HG02610 (cell line): ENCODE data around the gene FAM107B.
"Not testable (repeated sequence)": the region's sequence is repeated elsewhere in the genome, so short reads cannot be mapped to it uniquely, and the experiment has no call there.

Source experiments
- ATAC-seq: cut with Tn5 transposase; IDR thresholded peaks from one replicate; pipeline ENCODE4 v1.9.1; 2021; ENCODE audit warnings: mild to moderate bottlenecking, moderate library complexity; ENCODE audit not compliant: unreplicated experiment

FAM107B gene

GRCh38 chr10:14737808-14738545, 36.7 kb downstream of the FAM107B start:
- ATAC-seq: no peak

DNA sequence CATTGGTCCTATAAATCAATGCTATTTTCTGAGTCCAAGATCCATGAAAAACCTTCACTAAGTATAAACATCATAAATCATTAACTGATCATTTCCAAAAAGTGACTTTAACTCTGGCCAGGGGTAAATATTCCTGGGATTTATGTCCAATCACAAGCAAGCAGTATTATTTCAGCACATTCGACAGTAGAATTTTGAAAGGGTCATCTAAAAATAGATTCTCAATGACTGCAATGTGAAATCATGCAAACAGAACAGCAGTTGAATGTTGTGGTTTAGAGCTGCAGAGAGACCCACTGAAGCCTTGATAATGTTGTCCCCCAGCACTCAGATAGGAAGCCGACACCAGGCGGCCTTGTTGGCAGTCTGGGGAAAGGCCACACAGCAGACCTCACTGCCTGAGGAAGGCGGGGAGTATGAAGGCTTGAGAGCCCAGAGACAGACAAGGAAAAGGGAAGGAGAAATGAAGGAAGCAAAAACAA, 38.1 kb downstream of the FAM107B start:
- no peak for ATAC-seq

DNA sequence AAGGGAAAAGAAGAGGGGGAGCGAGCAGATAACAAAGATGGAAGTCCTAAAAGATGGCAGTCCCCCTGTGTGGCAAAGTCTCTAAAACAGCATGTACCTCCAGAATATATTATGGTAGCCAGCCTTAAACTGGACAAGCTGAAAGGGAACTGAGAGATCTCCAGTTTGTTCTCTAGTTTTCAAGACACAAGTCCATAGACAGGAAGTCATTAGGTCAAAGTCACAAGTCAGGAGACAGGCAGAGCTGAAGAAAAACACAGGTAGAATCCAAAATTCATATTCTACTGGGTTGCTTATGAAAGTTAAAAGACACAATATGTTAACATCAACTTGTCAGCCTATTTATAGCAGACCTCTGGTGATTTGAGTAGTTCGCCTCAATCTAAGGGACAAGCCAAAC, 38.7 kb downstream of the FAM107B start:
- no peak for ATAC-seq

- no peak for ATAC-seq
These were observed 42.7 kb downstream of the FAM107B start for GRCh38 chr10:14731875-14732512.

- ATAC-seq: no peak
These were observed 46.4 kb downstream of the FAM107B start for GRCh38 chr10:14728346-14728745.

DNA sequence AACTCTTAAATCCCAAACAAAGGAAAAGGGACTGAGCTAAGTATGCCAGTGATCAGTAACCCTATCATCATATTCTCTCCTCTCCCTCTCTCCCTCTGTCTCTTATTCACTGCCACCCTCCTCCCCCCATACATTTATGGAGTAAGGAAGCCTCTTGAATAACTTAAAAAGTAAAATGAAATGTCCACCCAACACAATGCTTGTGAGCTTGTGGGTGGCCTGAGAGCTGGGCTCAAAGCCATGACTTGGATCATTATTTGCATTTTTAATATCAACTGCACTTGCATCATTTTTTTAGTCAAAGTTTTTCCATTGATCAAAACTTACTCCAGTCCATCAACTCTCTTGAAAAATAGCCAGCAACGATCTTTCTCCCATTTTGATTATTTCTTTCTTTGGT, 46.8 kb downstream of the FAM107B start:
- no peak for ATAC-seq

- no peak for ATAC-seq
These were observed 47.2 kb downstream of the FAM107B start for GRCh38 chr10:14727465-14727864.

GRCh38 chr10:14724931-14725330, 49.8 kb downstream of the FAM107B start:
- ATAC-seq: no peak

- ATAC-seq: no peak
These were observed 51.5 kb downstream of the FAM107B start for GRCh38 chr10:14723052-14723689.

DNA sequence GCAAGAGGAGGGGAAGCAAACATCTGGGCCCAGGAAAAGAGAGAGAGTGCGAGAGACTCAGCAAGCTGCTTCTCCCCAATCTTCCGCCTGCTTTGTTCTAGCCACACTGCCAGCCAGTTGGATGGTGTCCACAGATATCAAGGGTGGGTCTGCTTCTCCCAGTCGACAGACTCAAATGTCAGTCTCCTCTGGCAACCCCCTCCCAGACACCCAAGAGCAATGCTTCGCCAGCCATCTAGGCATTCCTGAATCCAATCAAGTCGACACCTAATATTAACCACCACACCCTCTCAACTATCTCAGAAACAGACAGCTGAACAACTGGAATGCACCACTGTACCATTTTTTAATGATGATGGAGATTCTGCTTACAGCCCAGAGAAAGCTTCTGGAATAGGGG, 57.1 kb downstream of the FAM107B start:
- no peak for ATAC-seq

DNA sequence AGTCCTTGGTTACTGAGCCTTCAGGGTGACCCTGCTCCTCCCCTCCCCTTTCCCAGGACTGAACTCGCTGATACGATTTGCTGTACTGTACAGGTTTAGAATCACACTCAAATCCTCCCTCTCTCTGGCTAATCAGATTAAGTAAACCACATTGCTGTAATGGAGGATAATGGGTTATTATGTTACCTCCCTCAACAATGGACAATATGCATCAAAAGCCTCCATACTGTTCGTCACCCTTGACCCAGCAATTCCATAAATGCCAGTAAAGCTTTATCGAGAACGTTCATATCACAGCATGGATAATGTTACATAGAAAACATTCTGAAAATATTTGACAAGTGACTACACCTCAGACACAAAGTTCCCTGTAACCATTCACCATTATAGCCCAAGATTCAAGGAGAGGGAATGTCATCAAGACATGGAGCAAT, 61.7 kb downstream of the FAM107B start:
- no peak for ATAC-seq

DNA sequence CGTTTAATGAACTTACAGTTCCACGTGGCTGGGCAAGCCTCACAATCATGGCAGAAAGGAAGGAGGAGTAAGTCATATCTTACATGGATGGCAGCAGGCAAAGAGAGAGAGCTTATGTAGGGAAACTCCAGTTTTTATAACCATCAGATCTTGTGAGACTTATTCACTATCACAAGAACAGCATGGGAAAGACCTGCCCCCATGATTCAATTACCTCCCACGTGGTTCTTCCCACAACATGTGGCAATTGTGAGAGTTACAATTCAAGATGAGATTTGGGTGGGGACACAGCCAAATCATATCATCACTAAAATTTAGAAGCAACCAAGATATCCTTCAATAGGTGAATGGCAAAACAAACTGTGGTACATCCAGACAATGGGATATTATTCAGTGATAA, 65.4 kb downstream of the FAM107B start:
- ATAC-seq: not testable (repeated sequence)

- no peak for ATAC-seq
These were observed 67.2 kb downstream of the FAM107B start for GRCh38 chr10:14707481-14707880.

DNA sequence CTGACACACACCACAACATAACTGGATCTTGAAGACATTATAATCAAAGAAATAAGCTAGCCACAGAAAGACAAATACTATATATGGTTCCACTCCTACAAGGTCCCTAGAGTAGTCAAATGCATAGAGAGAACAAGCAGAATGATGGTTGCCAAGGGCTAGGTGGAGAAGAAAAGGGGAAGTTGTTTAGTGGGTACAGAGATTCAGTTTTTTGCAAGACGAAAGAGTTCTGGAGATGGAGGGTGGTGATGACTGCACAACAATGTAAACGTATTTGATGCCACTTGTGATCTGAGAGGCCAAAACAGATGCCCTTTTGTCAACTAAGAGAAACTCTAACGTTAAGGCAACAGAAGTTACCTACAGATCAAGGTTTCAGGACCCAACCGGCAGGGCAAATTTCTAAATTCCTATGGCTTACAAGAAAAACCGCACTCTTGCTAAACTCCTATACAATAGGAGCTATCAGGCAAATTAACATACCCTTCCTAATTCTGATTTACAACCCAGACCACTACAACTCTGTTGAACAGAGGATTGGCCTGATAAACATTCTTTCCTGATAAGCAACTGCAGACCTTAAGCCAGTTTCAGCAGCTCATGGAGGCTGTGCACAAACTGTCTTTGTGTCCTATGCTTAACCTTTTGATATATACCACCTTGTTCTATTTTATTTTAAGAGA, 69.0 kb downstream of the FAM107B start:
- no peak for ATAC-seq

GRCh38 chr10:14703631-14704001, 71.1 kb downstream of the FAM107B start:
- no peak for ATAC-seq

DNA sequence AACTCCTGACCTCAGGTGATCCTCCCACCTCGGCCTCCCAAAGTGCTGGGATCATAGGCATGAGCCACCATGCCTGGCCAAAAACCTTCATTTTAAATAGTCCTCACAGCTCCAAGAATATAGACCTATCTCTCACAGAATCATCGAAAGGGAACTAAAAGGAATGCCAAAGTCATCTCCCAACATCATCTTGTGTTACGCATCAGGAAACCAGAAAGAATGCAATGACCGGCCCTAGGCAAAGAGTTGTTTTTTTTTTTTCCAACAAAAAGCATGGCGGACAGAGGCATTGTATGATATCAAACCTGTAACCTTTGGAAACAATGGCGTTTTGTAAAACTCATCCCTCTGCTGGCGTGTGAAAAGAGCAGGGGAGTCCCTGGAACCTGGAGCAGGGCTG, 73.2 kb downstream of the FAM107B start:
- no peak for ATAC-seq

DNA sequence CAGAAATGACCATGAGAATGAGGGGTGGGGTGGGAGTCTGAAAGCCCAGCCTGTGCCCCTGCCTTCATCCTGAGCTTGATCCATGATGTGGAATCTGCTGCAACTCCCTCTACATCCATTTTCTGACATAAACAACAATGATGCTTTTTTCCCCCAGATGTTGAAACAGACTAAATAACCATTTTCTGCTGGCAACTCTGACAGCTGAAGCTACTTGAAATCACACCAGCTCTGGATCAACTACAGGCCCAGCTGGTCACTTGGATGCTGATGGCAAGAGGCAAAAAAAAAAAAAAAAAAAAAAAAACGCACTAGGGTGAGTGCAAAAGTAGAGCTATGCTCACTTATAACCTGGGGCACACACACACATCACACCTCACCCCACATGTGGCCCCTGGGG, 74.2 kb downstream of the FAM107B start:
- no peak for ATAC-seq

DNA sequence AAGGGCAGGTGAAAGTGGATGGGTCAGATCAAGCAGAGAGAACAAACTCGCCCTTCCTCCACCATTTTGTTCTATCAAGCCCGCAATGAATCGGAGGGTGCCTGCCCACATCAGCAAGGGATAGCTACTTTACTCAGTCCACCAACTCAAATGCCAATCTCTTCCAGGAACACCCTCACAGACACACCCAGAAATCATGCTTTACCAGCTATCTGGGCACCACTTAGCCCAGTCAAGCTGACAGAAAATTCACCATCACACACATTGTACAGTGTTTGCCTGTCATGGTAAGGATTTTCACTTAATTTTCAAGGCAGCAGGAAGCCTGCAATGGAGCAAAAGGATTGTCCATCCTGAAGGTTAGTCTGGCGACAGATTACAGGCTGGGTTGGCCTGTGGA, 75.2 kb downstream of the FAM107B start:
- ATAC-seq: no peak

GRCh38 chr10:14698829-14699170, 75.9 kb downstream of the FAM107B start:
- no peak for ATAC-seq

DNA sequence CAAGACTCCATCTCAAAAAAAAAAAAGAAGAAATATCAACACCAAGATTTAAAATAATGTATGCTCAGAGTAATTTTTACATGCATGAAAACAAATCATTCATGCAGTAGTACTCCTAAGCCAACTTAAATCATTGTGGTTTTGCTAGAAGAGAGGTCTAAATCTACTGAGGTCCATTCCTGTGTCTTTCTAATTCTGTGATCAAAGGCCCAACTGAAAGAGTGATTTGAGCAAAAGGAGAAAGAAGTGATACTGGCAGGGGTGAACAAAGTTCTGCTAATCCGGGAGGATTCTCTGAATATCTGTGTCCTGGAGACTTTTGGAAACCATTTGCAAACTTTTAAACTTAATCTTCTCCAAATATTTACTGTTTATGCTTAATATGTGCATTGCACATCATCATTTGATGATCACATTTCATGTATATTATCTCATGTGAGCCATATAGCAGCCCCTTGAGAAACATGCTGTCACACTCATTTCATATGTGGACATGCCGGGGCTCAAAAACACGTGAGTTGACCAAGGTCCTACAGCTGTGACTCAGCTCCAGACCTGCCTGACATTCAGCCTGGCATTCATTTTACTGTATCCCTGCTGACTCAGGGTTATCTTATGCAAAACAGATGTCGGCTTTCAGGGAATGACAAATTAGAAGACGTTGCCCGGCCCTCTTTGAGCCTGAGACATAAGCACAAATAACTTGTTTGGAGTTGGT, 76.4 kb downstream of the FAM107B start:
- no peak for ATAC-seq

DNA sequence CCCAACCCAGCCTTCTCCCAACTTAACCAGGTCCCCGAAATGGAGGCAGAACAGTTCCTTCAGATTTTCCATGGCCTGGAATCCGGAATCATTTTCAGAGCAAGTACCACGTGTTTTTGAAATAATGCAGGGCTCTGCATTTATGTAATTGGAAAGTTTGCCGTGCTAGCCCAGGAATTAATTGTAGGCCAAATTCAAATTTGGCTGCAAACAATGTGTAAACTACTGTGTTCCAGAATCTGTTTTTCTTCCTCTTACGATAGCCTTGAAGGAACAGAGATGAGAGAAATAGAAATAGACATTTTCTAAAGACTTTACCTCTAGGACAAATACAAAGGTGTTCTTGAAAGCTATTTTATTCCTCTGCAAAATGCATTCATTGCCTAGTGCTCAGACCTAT, 77.4 kb downstream of the FAM107B start:
- ATAC-seq: no peak
